HG02973 (cell line): ENCODE data around the gene IMMP2L.

Experiments
- ATAC-seq: cut with Tn5 transposase; IDR thresholded peaks from one replicate; pipeline ENCODE4 v1.9.1; 2021; ENCODE audit warnings: moderate library complexity; ENCODE audit not compliant: unreplicated experiment

IMMP2L gene

DNA sequence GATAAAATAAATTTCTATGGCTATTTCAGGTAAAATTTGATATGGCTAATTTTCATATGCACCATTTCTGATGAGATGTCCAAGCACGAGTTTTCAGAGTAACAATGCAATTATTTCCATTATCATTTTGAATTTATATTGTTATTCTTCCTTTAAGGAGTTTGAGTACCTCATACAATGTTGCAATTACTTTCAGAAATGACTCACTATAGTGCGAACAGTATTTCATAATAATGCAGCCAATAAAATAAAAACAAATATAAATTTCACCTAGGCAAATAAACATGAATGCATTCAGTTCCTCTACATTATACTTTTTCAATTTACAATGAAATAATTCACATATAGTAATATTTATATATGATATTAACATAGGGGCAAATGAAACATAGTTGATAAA is 550.1 kb downstream of the IMMP2L start:
- ATAC-seq = no peak

- no peak for ATAC-seq
Observed at GRCh38 chr7:111011520-111011919, 550.8 kb downstream of the IMMP2L start.

DNA sequence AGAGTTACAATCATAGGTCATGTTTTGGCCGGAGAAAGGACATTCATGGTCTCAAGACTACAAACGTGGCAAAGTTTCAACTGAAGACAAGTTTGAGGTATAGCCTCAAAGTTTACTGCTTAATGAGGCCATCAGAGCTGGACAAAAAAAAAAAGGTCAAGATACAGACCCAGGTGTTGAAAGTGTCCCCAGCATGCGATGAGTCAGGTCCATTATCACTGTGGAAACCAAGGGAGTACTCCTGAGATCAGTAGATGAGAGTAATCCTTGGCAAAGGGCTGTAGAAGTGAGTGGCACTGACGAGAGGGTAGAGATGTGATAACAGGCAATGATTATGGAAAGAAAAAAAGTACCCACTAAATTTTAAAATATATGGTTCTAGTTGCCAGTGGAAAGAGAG is 551.5 kb downstream of the IMMP2L start:
- ATAC-seq = no peak

DNA sequence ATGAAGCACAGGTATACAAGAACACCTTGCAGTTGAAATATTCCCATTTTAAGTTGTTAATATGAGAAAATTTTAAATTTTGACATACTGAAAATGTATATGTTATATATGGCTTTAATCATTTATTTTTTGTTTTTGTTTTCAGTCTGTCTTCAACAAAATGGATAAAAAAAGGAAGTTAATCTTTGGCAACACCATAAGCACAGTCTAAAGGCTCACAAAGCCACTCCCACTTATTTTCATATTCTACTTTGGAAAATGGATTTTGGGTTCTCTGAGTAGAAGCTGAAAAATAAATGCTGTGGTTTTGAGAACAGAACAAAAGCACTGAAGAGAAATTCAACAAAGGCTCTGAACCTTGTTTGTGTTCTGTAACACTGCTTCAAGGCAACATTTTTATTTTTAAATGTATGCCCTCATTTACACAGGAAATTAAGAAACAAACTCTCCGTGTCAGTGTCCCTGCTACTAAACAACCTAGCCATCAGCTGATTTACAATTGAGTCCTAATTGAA is 552.7 kb downstream of the IMMP2L start:
- no peak for ATAC-seq

DNA sequence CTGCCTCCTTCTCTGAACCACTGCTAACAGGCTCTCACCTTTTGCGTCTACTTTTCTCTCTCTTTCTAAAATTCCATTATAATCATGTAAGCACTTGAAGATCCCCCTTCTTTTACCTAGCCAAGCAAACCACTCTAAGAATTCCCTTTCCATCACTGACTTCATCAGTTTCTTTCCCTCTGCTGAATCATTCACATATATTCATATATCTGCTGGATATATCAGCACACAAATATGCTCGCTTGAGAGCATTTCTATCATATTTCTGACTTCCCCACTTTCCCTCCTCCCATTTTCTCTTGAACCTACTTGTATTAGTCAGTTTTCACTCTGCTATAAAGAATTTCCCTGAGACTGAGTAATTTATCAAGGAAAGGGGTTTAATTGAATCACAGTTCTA is 555.6 kb downstream of the IMMP2L start:
- no peak for ATAC-seq

GRCh38 chr7:111006040-111006439 is 556.3 kb downstream of the IMMP2L start:
- no peak for ATAC-seq

- ATAC-seq = no peak
Observed at GRCh38 chr7:111005445-111005844, 556.8 kb downstream of the IMMP2L start.

- no peak for ATAC-seq
Observed at GRCh38 chr7:111004310-111004901, 557.9 kb downstream of the IMMP2L start.

GRCh38 chr7:111003883-111004282 is 558.4 kb downstream of the IMMP2L start:
- ATAC-seq = no peak

DNA sequence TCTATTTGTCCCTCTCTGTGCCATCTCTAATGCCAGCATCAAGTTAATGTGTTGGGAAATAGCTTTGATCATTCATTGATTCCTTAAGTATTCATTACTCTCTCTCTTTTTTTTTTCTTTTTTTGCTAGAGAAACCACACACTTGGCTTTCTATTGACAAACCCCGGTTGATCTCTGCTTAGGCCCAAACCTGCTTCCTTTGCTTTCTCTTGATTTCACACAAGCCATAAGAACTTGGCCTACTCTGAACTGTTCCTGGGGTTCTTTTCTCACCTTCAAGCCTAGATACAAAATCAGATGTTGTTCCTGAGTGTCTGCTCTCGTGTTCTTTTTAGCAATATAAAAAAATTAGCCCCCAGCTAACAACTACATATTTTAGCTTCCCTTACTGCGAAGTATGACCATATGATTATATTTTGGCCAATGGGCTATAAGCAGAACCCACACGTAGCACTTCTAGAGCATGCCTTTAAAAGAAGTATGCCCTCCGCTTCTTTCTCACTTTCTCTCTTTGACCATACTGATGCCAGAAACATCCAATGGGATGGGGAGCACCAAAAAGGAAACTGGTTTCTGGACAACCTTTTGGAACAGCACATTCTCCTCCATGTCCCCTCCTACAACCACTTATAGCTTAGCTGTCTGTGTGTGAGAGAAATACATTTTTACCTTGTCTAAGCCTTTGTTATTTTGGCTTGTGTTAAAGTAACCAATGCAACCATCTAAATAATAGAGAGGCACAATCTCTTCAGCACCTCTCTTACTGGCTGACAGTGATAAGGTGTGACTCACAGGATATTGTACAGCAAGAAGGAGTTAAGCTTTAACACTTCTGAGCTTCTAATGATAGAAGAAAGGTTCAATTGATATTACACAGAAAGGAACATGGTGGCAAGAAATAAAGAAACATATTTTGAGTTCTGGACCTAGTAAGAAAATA is 568.0 kb downstream of the IMMP2L start:
- ATAC-seq = no peak

- ATAC-seq = no peak
Observed at GRCh38 chr7:110988890-110989501, 573.3 kb downstream of the IMMP2L start.

DNA sequence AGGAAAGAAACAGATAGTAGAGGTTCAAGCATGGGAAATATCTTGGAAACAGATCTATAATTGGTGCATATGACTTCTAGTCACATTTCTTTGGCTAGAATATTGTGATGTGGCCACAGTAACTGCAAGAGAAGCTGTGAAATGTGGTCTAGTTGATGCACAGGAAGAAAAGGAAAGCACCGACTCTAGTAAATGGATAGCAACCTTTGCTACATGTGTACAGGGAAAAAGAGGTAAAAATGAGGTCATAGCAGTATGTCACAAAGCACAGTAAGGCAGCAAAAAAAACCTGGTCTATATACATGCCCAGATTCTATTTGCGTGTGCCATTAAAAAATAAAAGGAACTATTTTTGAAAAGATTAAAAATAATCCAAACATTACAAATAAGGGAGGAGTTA is 573.9 kb downstream of the IMMP2L start:
- no peak for ATAC-seq

DNA sequence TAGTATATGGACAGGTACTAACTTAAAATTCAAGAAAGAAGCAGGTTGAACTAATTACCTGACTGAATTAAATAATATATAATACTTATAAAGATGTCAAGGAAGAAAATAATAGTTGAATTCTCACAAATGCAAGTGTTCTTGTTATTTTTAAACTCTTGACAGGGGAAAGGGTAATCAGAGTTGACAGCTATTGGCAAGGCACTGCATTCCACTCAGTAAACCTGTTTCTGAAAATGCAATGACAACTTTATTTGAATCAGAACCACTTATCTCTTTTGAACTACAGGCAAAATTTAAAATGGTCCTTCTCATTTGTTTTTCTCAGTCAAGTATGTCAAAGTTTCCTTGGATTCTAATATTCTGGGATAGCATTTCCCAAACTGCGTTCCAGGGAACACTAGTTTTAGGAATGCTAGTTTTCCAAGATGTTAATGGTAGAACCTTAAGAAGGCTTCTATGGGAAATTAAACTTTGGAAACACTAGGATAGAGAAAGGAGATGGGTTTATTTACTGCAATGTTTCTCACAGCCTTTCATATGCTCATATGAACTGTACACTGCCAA is 575.1 kb downstream of the IMMP2L start:
- ATAC-seq = no peak

- ATAC-seq = no peak
Observed at GRCh38 chr7:110983822-110984456, 578.4 kb downstream of the IMMP2L start.

- no peak for ATAC-seq
Observed at GRCh38 chr7:110977127-110977737, 585.1 kb downstream of the IMMP2L start.

DNA sequence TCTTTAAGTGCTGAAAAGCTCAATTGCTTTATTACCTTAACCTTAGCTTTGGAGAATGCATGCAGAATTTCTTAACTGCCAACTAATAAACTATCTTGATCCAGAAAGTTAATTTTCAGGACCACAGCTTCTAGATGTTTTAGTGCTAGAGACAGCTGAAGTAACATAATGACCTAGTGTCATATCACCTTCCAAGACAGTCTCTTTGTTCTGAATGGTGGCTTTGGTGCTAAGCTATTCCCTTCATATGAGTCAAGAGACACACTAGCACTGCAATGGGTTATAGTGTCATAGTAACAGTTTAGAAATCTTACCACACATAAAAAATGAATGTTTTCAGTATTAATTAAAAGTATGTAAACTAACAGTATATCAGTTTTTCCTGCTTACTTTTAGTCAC is 586.8 kb downstream of the IMMP2L start:
- ATAC-seq = no peak

DNA sequence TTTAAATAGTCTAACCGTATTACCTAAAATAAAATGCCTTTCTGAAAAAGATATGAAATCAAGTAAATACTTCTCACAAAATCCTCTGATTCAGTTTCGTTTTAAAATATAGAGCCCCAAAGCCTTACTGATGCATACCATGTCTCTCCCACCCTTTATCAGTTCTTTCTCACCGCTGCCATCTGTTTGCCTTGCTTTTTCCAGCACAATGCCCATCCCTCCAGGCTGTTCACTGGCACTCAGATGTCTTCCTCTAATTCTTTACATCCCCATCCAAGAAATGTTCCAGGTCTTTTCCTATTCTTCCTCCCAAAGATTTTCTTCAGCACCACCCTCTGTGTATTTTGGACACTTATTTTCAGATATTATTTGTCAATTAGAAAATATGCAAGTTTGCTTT is 587.9 kb downstream of the IMMP2L start:
- ATAC-seq = no peak

DNA sequence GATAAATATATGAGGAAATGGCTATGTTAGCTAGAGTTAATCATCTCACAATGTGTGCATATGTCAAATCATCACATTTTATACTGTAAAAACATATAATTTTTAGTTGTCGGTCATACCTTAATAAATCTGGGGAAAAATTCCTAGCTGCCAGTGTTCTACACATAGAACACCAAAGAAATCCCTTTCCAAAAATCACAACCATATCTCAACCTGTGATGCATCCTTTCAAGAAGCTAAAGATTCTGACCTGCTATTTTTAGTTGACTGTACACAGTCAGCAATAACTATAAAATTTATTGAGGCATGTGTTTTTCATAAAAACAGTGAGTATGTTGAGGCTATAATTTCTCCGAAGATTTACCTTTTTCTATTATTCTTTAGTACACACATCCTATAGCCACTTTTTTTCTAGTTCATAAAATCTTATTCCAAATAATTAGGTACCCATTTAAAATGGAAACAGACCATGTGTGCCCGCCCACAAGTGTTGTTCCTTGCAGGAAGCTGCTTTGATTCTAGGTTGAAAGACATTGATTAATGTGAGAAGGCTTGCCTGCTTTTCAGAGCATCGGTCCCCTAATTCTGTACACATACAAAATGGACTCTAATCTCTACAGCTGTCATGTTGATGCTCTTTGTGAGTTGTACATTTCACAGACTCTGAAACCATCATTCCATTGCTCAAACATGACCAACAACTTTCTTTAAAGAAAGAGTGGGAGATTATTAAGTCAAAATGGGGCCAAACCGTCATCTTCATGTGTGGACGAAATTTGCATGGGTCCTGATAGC is 588.9 kb downstream of the IMMP2L start:
- ATAC-seq = no peak

GRCh38 chr7:110964775-110965174 is 597.5 kb downstream of the IMMP2L start:
- ATAC-seq = no peak

GRCh38 chr7:110962826-110963225 is 599.5 kb downstream of the IMMP2L start:
- ATAC-seq = no peak
